ACC112 (cell line): ENCODE data around the gene TOMM40L.

ENCODE experiments used
- H2AFZ ChIP-seq: fragments of 200-600 bp; sonication (generic); one replicate; pipeline ENCODE4 v1.6.0; 2017; ENCODE audit warnings: antibody characterized with exemption, low read length; ENCODE audit not compliant: unreplicated experiment
- H3K27ac ChIP-seq: fragments of 200-600 bp; sonication (generic); 2 replicates; pipeline ENCODE4 v1.5.1; 2014; ENCODE audit warnings: low read depth, mild to moderate bottlenecking, antibody characterized with exemption, low read length, moderate library complexity
- H3K27me3 ChIP-seq: fragments of 200-600 bp; sonication (generic); 2 replicates; pipeline ENCODE4 v1.6.1; 2014; ENCODE audit warnings: mild to moderate bottlenecking, antibody characterized with exemption, low read length, moderate library complexity, mixed read lengths; ENCODE audit not compliant: insufficient read depth
- H3K36me3 ChIP-seq: fragments of 200-600 bp; sonication (generic); 2 replicates; pipeline ENCODE4 v1.6.1; 2016; ENCODE audit warnings: mild to moderate bottlenecking, antibody characterized with exemption, low read length, moderate library complexity, mixed read lengths; ENCODE audit not compliant: insufficient read depth
- H3K4me1 ChIP-seq: fragments of 200-600 bp; sonication (generic); one replicate; pipeline ENCODE4 v1.6.1; 2016; ENCODE audit warnings: low read length, mixed read lengths; ENCODE audit not compliant: insufficient read depth, unreplicated experiment, control insufficient read depth
- H3K4me3 ChIP-seq: fragments of 200-600 bp; sonication (generic); 2 replicates; pipeline ENCODE4 v1.5.1; 2014; ENCODE audit warnings: mild to moderate bottlenecking, low read depth, low read length
- H3K79me2 ChIP-seq: fragments of 200-600 bp; sonication (generic); one replicate; pipeline ENCODE4 v1.6.0; 2016; ENCODE audit warnings: low read length; ENCODE audit not compliant: control insufficient read depth, unreplicated experiment, insufficient read depth

Gene TOMM40L

GRCh38 chr1:161188381-161188780, 37.5 kb upstream of the TOMM40L start:
- Histone ChIP-seq H2AFZ (no peak overlapping the region), H3K27me3 (no peaks in the 10 kb centered on the region), H3K27ac (peak overlapping the region; percentile 97), H3K79me2 (no peaks in the 10 kb centered on the region), H3K4me1 (peaks cover 22% of the 10 kb centered on the region), H3K4me3 (no peak overlapping the region), H3K36me3 (peaks cover 2% of the 10 kb centered on the region; the same call in 1 of the 2 replicates)

GRCh38 chr1:161189036-161189435, 36.8 kb upstream of the TOMM40L start:
- Histone ChIP-seq H3K4me1 (peaks cover 28% of the 10 kb centered on the region), H3K4me3 (no peak overlapping the region), H3K27me3 (no peaks in the 10 kb centered on the region), H3K79me2 (no peaks in the 10 kb centered on the region), H3K36me3 (peaks cover 2% of the 10 kb centered on the region; the same call in 1 of the 2 replicates), H3K27ac (peak overlapping the region; percentile 97), H2AFZ (no peak overlapping the region)

DNA sequence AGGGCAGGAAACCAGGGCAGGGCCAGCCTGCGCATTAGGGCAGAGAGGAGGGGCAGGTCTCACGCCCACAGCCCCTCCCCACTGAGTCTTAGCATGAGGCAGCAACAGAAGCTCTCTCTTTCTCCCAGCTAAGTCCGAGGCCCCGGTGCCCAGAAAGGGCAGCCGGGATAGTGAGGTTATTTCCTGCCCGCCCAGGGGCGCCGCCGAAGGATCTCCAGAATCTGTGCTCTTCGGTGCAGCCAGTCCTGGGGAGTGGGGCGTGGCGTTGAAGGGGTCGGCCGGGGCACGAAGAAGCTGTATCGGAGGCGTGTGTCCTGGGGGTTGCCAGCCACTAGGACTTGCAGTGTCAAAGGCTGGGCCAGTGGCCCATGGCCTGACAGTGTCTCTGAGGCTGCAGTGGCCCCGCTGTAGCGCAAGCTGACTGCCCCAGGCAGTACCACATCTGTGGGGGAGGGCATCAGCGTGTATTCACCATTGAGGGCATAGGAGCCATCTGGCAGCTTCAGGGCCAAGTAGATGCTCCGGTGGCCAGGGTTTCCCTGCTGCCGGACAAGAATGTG, 34.8 kb upstream of the TOMM40L start:
- Histone ChIP-seq H3K4me1 (peaks cover 29% of the 10 kb centered on the region), H2AFZ (no peak overlapping the region), H3K79me2 (peaks cover under 1% of the 10 kb centered on the region), H3K36me3 (peaks cover 2% of the 10 kb centered on the region; the same call in 1 of the 2 replicates), H3K4me3 (no peak overlapping the region), H3K27ac (peak overlapping the region; percentile 41), H3K27me3 (no peaks in the 10 kb centered on the region)

GRCh38 chr1:161191971-161192370, 33.9 kb upstream of the TOMM40L start:
- Histone ChIP-seq H3K27me3 (no peaks in the 10 kb centered on the region), H3K27ac (no peak overlapping the region), H3K36me3 (peaks cover 2% of the 10 kb centered on the region; the same call in 1 of the 2 replicates), H3K4me3 (no peak overlapping the region), H3K79me2 (peaks cover 9% of the 10 kb centered on the region), H3K4me1 (peaks cover 36% of the 10 kb centered on the region), H2AFZ (no peak overlapping the region)

GRCh38 chr1:161192476-161193465, 33.1 kb upstream of the TOMM40L start:
- H3K79me2 ChIP-seq = peaks cover 17% of the 10 kb centered on the region
- H3K36me3 ChIP-seq = peaks cover 2% of the 10 kb centered on the region; the same call in 1 of the 2 replicates
- no peaks in the 10 kb centered on the region for H3K27me3 ChIP-seq
- H3K4me3 ChIP-seq = no peak overlapping the region
- H3K27ac ChIP-seq = peak overlapping the region; percentile 35; the same call in 1 of the 2 replicates
- H2AFZ ChIP-seq = no peak overlapping the region
- peaks cover 44% of the 10 kb centered on the region for H3K4me1 ChIP-seq

GRCh38 chr1:161193561-161194235, 32.2 kb upstream of the TOMM40L start:
- H2AFZ ChIP-seq = no peak overlapping the region
- peaks cover 48% of the 10 kb centered on the region for H3K4me1 ChIP-seq

GRCh38 chr1:161195171-161195570, 30.7 kb upstream of the TOMM40L start:
- no peak overlapping the region for H2AFZ ChIP-seq
- H3K36me3 ChIP-seq = no peaks in the 10 kb centered on the region; the same call in 1 of the 2 replicates
- H3K4me1 ChIP-seq = peaks cover 53% of the 10 kb centered on the region
- H3K4me3 ChIP-seq = no peak overlapping the region
- H3K27me3 ChIP-seq = no peaks in the 10 kb centered on the region
- H3K79me2 ChIP-seq = peaks cover 22% of the 10 kb centered on the region
- H3K27ac ChIP-seq = no peak overlapping the region

More at GRCh38 chr1:161193561-161194235, 32.2 kb upstream of the TOMM40L start:
- H3K4me3 ChIP-seq = no peak overlapping the region
- H3K36me3 ChIP-seq = peaks cover 2% of the 10 kb centered on the region; the same call in 1 of the 2 replicates
- peak overlapping the region; percentile 12; the same call in 1 of the 2 replicates for H3K27ac ChIP-seq
- H3K27me3 ChIP-seq = no peaks in the 10 kb centered on the region
- peaks cover 22% of the 10 kb centered on the region for H3K79me2 ChIP-seq

GRCh38 chr1:161196111-161196510, 29.7 kb upstream of the TOMM40L start:
- Histone ChIP-seq H3K4me3 (peak overlapping the region; percentile 87), H3K79me2 (peaks cover 22% of the 10 kb centered on the region), H3K27ac (peak overlapping the region; percentile 99; the same call in 1 of the 2 replicates), H2AFZ (no peak overlapping the region), H3K27me3 (no peaks in the 10 kb centered on the region), H3K4me1 (peaks cover 62% of the 10 kb centered on the region), H3K36me3 (no peaks in the 10 kb centered on the region; the same call in 1 of the 2 replicates)

DNA sequence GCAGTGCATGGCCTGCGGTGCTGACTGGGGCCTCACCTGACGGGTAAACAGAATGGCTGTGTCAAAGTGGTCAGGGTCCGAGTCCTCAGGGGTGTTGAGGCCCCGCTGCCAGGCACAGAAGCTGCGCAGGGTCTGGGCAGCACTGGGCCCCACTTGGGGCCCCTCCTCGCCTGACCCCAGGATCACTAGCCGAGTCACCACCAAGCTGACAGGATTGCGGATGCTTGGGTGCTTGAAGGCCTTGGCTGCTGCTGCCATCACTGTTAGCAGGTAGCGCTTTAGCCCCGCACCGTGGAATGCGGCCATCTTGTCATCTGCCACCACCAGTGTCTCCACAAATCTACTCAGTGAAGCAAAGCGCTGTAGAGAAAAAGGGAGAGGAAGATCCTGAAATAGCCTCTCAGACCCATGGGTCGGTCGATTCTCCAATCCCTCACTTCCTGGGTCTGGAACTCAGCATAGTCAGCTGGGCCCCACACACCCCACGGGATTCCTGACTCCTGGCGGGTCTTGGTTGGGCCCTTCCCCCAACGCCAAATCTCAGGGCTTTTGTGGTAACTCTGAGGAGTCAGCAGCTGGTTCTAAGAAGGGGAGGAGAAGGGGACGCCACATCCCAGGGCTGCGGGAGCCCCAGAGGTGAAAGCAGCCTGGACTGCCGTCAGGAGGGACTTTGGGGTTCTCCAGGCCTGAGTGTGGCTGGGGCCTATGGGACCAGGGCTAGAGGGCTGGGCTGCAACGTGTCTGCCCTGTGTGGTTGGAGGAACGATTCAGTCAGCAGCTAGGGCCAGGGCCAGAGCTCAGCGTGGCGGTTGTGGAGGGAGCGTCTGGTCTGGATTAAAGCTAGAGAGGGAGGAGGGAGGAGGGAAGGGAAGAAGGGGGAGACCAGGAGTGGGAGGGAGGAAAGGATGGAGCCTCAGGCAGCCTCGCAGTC, 29.1 kb upstream of the TOMM40L start:
- peaks cover 22% of the 10 kb centered on the region for H3K79me2 ChIP-seq
- peaks cover 69% of the 10 kb centered on the region for H3K4me1 ChIP-seq
- no peaks in the 10 kb centered on the region for H3K27me3 ChIP-seq
- H3K4me3 ChIP-seq = peak overlapping the region; percentile 87
- H2AFZ ChIP-seq = peak overlapping the region; percentile 71
- H3K36me3 ChIP-seq = no peaks in the 10 kb centered on the region; the same call in 1 of the 2 replicates
- H3K27ac ChIP-seq = peak overlapping the region; percentile 99
